ENCODE results near the gene PTPN1.
A peak's percentile ranks its signal among the peaks of the same experiment; 100 is the strongest.

Gene PTPN1

GRCh38 chr20:50569864-50570836 is 60.0 kb downstream of the PTPN1 start:
- Histone ChIP-seq H3K36me3 (peaks cover 29 to 54% (median 49%) of the 10 kb centered on the region in 3 donors), H3K4me1 (peaks cover 0 to 33% (median 15%) of the 10 kb centered on the region in 4 donors), H3K9me3 (no peaks in the 10 kb centered on the region), H3K27ac (peak overlapping the region in 1 of 2 donors; percentile 7), H3K27me3 (no peaks in the 10 kb centered on the region), H3K4me3 (no peak overlapping the region)
- intact Hi-C loops (cut with DNase I; ENCODE audit: low total_unique reads) = no loop called here
- no peak for DNase-seq
- no peak for TF ChIP-seq CTCF (IDR thresholded peaks at IDR 0.05)

- Histone ChIP-seq H3K27me3 (no peaks in the 10 kb centered on the region), H3K36me3 (peaks cover 29 to 57% (median 46%) of the 10 kb centered on the region in 3 donors), H3K27ac (peak overlapping the region in 1 of 2 donors; percentile 74), H3K4me3 (no peak overlapping the region), H3K4me1 (peaks cover 0 to 41% (median 15%) of the 10 kb centered on the region in 4 donors), H3K9me3 (no peaks in the 10 kb centered on the region)
- no peak for DNase-seq
- intact Hi-C loops (cut with DNase I; ENCODE audit: low total_unique reads) = no loop called here
- TF ChIP-seq CTCF (IDR thresholded peaks at IDR 0.05) = no peak
These were observed 61.3 kb downstream of the PTPN1 start for GRCh38 chr20:50571466-50571865.

GRCh38 chr20:50572938-50573777 is 63.0 kb downstream of the PTPN1 start:
- intact Hi-C loops (cut with DNase I; ENCODE audit: low total_unique reads) = no loop called here
- Histone ChIP-seq H3K36me3 (peaks cover 33 to 59% (median 54%) of the 10 kb centered on the region in 3 donors), H3K9me3 (no peaks in the 10 kb centered on the region), H3K4me3 (no peak overlapping the region), H3K27ac (peak overlapping the region; percentile 69 to 74), H3K4me1 (peaks cover 0 to 41% (median 15%) of the 10 kb centered on the region in 4 donors), H3K27me3 (no peaks in the 10 kb centered on the region)
- no peak for TF ChIP-seq CTCF (IDR thresholded peaks at IDR 0.05)
- peak; percentile 84 to 94 for DNase-seq

- Histone ChIP-seq H3K4me1 (peaks cover 0 to 41% (median 15%) of the 10 kb centered on the region in 4 donors), H3K27me3 (no peaks in the 10 kb centered on the region), H3K9me3 (no peaks in the 10 kb centered on the region), H3K27ac (peak overlapping the region; percentile 69 to 74), H3K4me3 (no peak overlapping the region), H3K36me3 (peaks cover 33 to 59% (median 54%) of the 10 kb centered on the region in 3 donors)
- intact Hi-C loops (cut with DNase I; ENCODE audit: low total_unique reads) = no loop called here
- peak in 1 of 2 donors; percentile 58 for DNase-seq
- TF ChIP-seq CTCF (IDR thresholded peaks at IDR 0.05) = no peak
These were observed 63.9 kb downstream of the PTPN1 start for GRCh38 chr20:50574108-50574507.

- peaks cover 35 to 60% (median 54%) of the 10 kb centered on the region in 3 donors for H3K36me3 ChIP-seq
- DNase-seq = peak in 1 of 2 donors; percentile 56
- H3K27ac ChIP-seq = no peak overlapping the region
- intact Hi-C loops (cut with DNase I; ENCODE audit: low total_unique reads) = no loop called here
- peaks cover 0 to 41% (median 15%) of the 10 kb centered on the region in 4 donors for H3K4me1 ChIP-seq
- H3K27me3 ChIP-seq = no peaks in the 10 kb centered on the region
- TF ChIP-seq CTCF (IDR thresholded peaks at IDR 0.05) = no peak
- H3K4me3 ChIP-seq = no peak overlapping the region
- H3K9me3 ChIP-seq = no peaks in the 10 kb centered on the region
These were observed 64.4 kb downstream of the PTPN1 start for GRCh38 chr20:50574586-50574985.
